Measurements from ENCODE around the gene RAB7A.
"Not testable (repeated sequence)": the region's sequence is repeated elsewhere in the genome, so short reads cannot be mapped to it uniquely, and the experiment has no call there.

RAB7A gene

GRCh38 chr3:128823631-128824030 lies 97.6 kb downstream of the RAB7A start:
- H3K9me3 ChIP-seq (ENCODE audit: insufficient read depth, low read length): no peaks in the 10 kb centered on the region
- H3K36me3 ChIP-seq (ENCODE audit: low read length): no peaks in the 10 kb centered on the region
- H3K4me3 ChIP-seq (ENCODE audit: insufficient read depth, low read length, poor library complexity, severe bottlenecking): no peak overlapping the region
- H3K9ac ChIP-seq (ENCODE audit: low read length): no peak overlapping the region
- H3F3A ChIP-seq (ENCODE audit: insufficient read depth): no peaks in the 10 kb centered on the region
- TF ChIP-seq EZH2phosphoT487 (conservative IDR thresholded peaks at IDR 0.05; ENCODE audit: low read length) (no peak), CTCF (IDR thresholded peaks at IDR 0.05; ENCODE audit: insufficient read depth, low read length, poor library complexity, severe bottlenecking) (no peak)
- no peaks in the 10 kb centered on the region for H4K20me1 ChIP-seq (ENCODE audit: low read depth, low read length)
- no peak overlapping the region for H3K27ac ChIP-seq (ENCODE audit: low read depth, low read length)
- no peaks in the 10 kb centered on the region for H3K27me3 ChIP-seq (ENCODE audit: low read length)
- H3K79me2 ChIP-seq (ENCODE audit: insufficient read depth, low read length): no peaks in the 10 kb centered on the region
- no peak overlapping the region for H3K4me2 ChIP-seq (ENCODE audit: low read depth, low read length, poor library complexity, severe bottlenecking)
- no peaks in the 10 kb centered on the region for H3K9me2 ChIP-seq (replicated peaks; ENCODE audit: insufficient read depth, low read length)
- H2AFZ ChIP-seq (ENCODE audit: low read depth, low read length, severe bottlenecking): no peak overlapping the region

GRCh38 chr3:128824132-128824850 lies 98.3 kb downstream of the RAB7A start:
- H3K79me2 ChIP-seq (ENCODE audit: insufficient read depth, low read length): no peaks in the 10 kb centered on the region
- no peak overlapping the region for H3K9ac ChIP-seq (ENCODE audit: low read length)
- no peaks in the 10 kb centered on the region for H3K9me2 ChIP-seq (replicated peaks; ENCODE audit: insufficient read depth, low read length)
- H3K9me3 ChIP-seq (ENCODE audit: insufficient read depth, low read length): no peaks in the 10 kb centered on the region
- H3K27me3 ChIP-seq (ENCODE audit: low read length): no peaks in the 10 kb centered on the region
- no peaks in the 10 kb centered on the region for H3K36me3 ChIP-seq (ENCODE audit: low read length)
- no peaks in the 10 kb centered on the region for H3F3A ChIP-seq (ENCODE audit: insufficient read depth)
- H3K4me2 ChIP-seq (ENCODE audit: low read depth, low read length, poor library complexity, severe bottlenecking): no peak overlapping the region
- H3K27ac ChIP-seq (ENCODE audit: low read depth, low read length): no peak overlapping the region
- TF ChIP-seq EZH2phosphoT487 (conservative IDR thresholded peaks at IDR 0.05; ENCODE audit: low read length): no peak
- no peak for TF ChIP-seq CTCF (IDR thresholded peaks at IDR 0.05; ENCODE audit: insufficient read depth, low read length, poor library complexity, severe bottlenecking)
- H3K4me3 ChIP-seq (ENCODE audit: insufficient read depth, low read length, poor library complexity, severe bottlenecking): no peak overlapping the region
- H4K20me1 ChIP-seq (ENCODE audit: low read depth, low read length): no peaks in the 10 kb centered on the region
- H2AFZ ChIP-seq (ENCODE audit: low read depth, low read length, severe bottlenecking): no peak overlapping the region

GRCh38 chr3:128825117-128825725 lies 99.2 kb downstream of the RAB7A start:
- no peak overlapping the region for H3K9ac ChIP-seq (ENCODE audit: low read length)
- H3K4me2 ChIP-seq (ENCODE audit: low read depth, low read length, poor library complexity, severe bottlenecking): no peak overlapping the region
- H3K4me3 ChIP-seq (ENCODE audit: insufficient read depth, low read length, poor library complexity, severe bottlenecking): no peak overlapping the region
- H3K9me3 ChIP-seq (ENCODE audit: insufficient read depth, low read length): no peaks in the 10 kb centered on the region
- no peaks in the 10 kb centered on the region for H3K27me3 ChIP-seq (ENCODE audit: low read length)
- H3K79me2 ChIP-seq (ENCODE audit: insufficient read depth, low read length): no peaks in the 10 kb centered on the region
- no peaks in the 10 kb centered on the region for H3F3A ChIP-seq (ENCODE audit: insufficient read depth)
- H3K9me2 ChIP-seq (replicated peaks; ENCODE audit: insufficient read depth, low read length): no peaks in the 10 kb centered on the region
- TF ChIP-seq EZH2phosphoT487 (conservative IDR thresholded peaks at IDR 0.05; ENCODE audit: low read length): no peak
- TF ChIP-seq CTCF (IDR thresholded peaks at IDR 0.05; ENCODE audit: insufficient read depth, low read length, poor library complexity, severe bottlenecking): no peak
- no peaks in the 10 kb centered on the region for H4K20me1 ChIP-seq (ENCODE audit: low read depth, low read length)
- H3K27ac ChIP-seq (ENCODE audit: low read depth, low read length): no peak overlapping the region
- no peak overlapping the region for H2AFZ ChIP-seq (ENCODE audit: low read depth, low read length, severe bottlenecking)
- no peaks in the 10 kb centered on the region for H3K36me3 ChIP-seq (ENCODE audit: low read length)

GRCh38 chr3:128829087-128829486 lies 103.1 kb downstream of the RAB7A start:
- H3K9me2 ChIP-seq (replicated peaks; ENCODE audit: insufficient read depth, low read length); H3K27me3 ChIP-seq (ENCODE audit: low read length); H3K79me2 ChIP-seq (ENCODE audit: insufficient read depth, low read length); H3K9ac ChIP-seq (ENCODE audit: low read length); H4K20me1 ChIP-seq (ENCODE audit: low read depth, low read length); H3K9me3 ChIP-seq (ENCODE audit: insufficient read depth, low read length); H3K36me3 ChIP-seq (ENCODE audit: low read length); H3F3A ChIP-seq (ENCODE audit: insufficient read depth); H2AFZ ChIP-seq (ENCODE audit: low read depth, low read length, severe bottlenecking); H3K4me2 ChIP-seq (ENCODE audit: low read depth, low read length, poor library complexity, severe bottlenecking); H3K4me3 ChIP-seq (ENCODE audit: insufficient read depth, low read length, poor library complexity, severe bottlenecking); H3K27ac ChIP-seq (ENCODE audit: low read depth, low read length): not testable (repeated sequence)

- H3K9ac ChIP-seq (ENCODE audit: low read length); H3K9me2 ChIP-seq (replicated peaks; ENCODE audit: insufficient read depth, low read length); H3K27me3 ChIP-seq (ENCODE audit: low read length); H3K9me3 ChIP-seq (ENCODE audit: insufficient read depth, low read length); H2AFZ ChIP-seq (ENCODE audit: low read depth, low read length, severe bottlenecking); H3K4me3 ChIP-seq (ENCODE audit: insufficient read depth, low read length, poor library complexity, severe bottlenecking); H3K36me3 ChIP-seq (ENCODE audit: low read length); H3K27ac ChIP-seq (ENCODE audit: low read depth, low read length); H3K4me2 ChIP-seq (ENCODE audit: low read depth, low read length, poor library complexity, severe bottlenecking); H3K79me2 ChIP-seq (ENCODE audit: insufficient read depth, low read length); H3F3A ChIP-seq (ENCODE audit: insufficient read depth); H4K20me1 ChIP-seq (ENCODE audit: low read depth, low read length): not testable (repeated sequence)
These were observed 104.1 kb downstream of the RAB7A start for GRCh38 chr3:128829925-128830625.

Data from SU-DHL-6 (cell line).